K562 (cell line): ENCODE results near the gene TXLNG. TPM values are rescaled to one million over a fixed set of nuclear protein-coding genes. Genes with fewer than 3 reads are reported as not detected.

Experiments used
- ATAC-seq: fragments of 200-7000 bp; cut with Tn5 transposase; 3 replicates; pipeline ENCODE4 v1.9.1; 2020; ENCODE audit warnings: moderate library complexity
- BruUV-seq: library from RNA; stranded (reverse); fragments of 400-500 nt; replicated peaks from 2 replicates; lab custom pipeline; 2021; lab: Mats Ljungman, UMichigan
- CTCF ChIA-PET: fragments of 300-600 bp; formaldehyde crosslinking; extraction: SDS; loops from one replicate; lab custom pipeline; 2021; ENCODE audit warnings: low intra/inter-chr PET ratio; lab: Yijun Ruan, JAX
- POLR2A ChIA-PET: fragments of 300-600, 350-650 bp; sonication (Branson Sonifier 250); formaldehyde crosslinking; extraction: SDS; loops from one replicate; lab custom pipeline; 2021; ENCODE audit warnings: antibody characterized with exemption, inconsistent platforms; lab: Yijun Ruan, JAX
- DNase-seq, 4 experiments: peaks; one replicate each; pipeline versions ENCODE4 v3.0.0 to v3.0.0-alpha.2; 2011 to 2018; ENCODE audit warnings: low spot score in 3 of 4, mixed read lengths in 3 of 4; ENCODE audit errors: extremely low read depth in 1 of 4
- FAIRE-seq: peaks from 2 replicates; lab custom pipeline; 2011; peaks lifted over from hg19 to GRCh38; lab: Jason Lieb, UNC
- H2AFZ ChIP-seq: 2 replicates; pipeline ENCODE4 v1.6.0; 2011; ENCODE audit warnings: low read depth, low read length, control low read depth, inconsistent platforms
- H3K27ac ChIP-seq: fragments of 200-600 bp; 3 replicates; pipeline ENCODE4 v1.8.0; 2011; ENCODE audit warnings: low read depth, mild to moderate bottlenecking, control low read depth, inconsistent platforms, low read length, moderate library complexity, mixed read lengths; ENCODE audit errors: extremely low read depth
- H3K27me3 ChIP-seq, 2 experiments: fragments of 300-600 bp in 1 of 2; 2 replicates in 1 of 2; 3 replicates in 1 of 2; pipeline versions ENCODE4 v1.6.0 to v1.8.0; 2011; ENCODE audit warnings: inconsistent platforms in 2 of 2, low read length in 2 of 2, mild to moderate bottlenecking in 1 of 2, mixed read lengths in 1 of 2, moderate library complexity in 1 of 2; ENCODE audit not compliant: control insufficient read depth in 2 of 2, insufficient read depth in 2 of 2
- H3K36me3 ChIP-seq: fragments of 300-600 bp; 3 replicates; pipeline ENCODE4 v1.8.0; 2011; ENCODE audit warnings: mild to moderate bottlenecking, low read length, inconsistent platforms; ENCODE audit not compliant: control insufficient read depth, insufficient read depth
- H3K4me1 ChIP-seq, 2 experiments: fragments of 200-600 bp in 1 of 2; replicated peaks in 1 of 2; 2 replicates in 1 of 2; 3 replicates in 1 of 2; pipeline versions ENCODE4 v1.5.1 to v1.8.0; 2011; ENCODE audit warnings: inconsistent platforms in 2 of 2, low read length in 2 of 2, mild to moderate bottlenecking in 1 of 2, mixed read lengths in 1 of 2, moderate library complexity in 1 of 2; ENCODE audit not compliant: control insufficient read depth in 2 of 2, insufficient read depth in 2 of 2
- H3K4me2 ChIP-seq: 2 replicates; pipeline ENCODE4 v1.6.1; 2011; ENCODE audit warnings: low read length, control low read depth, inconsistent platforms, mixed read lengths; ENCODE audit not compliant: insufficient read depth
- H3K4me3 ChIP-seq: fragments of 200-600 bp; sonication (generic), shearing (Covaris generic); 2 replicates; pipeline ENCODE4 v1.5.1; 2016; ENCODE audit warnings: control low read depth, inconsistent platforms
- H3K79me2 ChIP-seq: fragments of 200-600 bp; 3 replicates; pipeline ENCODE4 v1.8.0; 2011; ENCODE audit warnings: low read length, inconsistent platforms; ENCODE audit not compliant: control insufficient read depth, insufficient read depth
- H3K9ac ChIP-seq, 2 experiments: 2 replicates each; pipeline versions ENCODE4 v1.6.0 to v1.6.1; 2011; ENCODE audit warnings: low read depth in 2 of 2, low read length in 2 of 2, control low read depth in 1 of 2, inconsistent platforms in 1 of 2, mild to moderate bottlenecking in 1 of 2, mixed read lengths in 1 of 2; ENCODE audit not compliant: insufficient read depth in 1 of 2
- H3K9me1 ChIP-seq: one replicate; pipeline ENCODE4 v1.6.0; 2011; ENCODE audit warnings: inconsistent platforms, mild to moderate bottlenecking, low read length, moderate library complexity; ENCODE audit not compliant: control insufficient read depth, insufficient read depth
- H3K9me3 ChIP-seq: replicated peaks from 2 replicates; pipeline ENCODE4 v1.5.1; 2011; ENCODE audit warnings: low read depth, low read length, inconsistent platforms; ENCODE audit not compliant: control insufficient read depth, insufficient read depth
- H4K20me1 ChIP-seq: replicated peaks from 2 replicates; pipeline ENCODE4 v1.6.1; 2011; ENCODE audit warnings: low read length, inconsistent platforms, mixed read lengths; ENCODE audit not compliant: control insufficient read depth, insufficient read depth
- MEIS2 ChIP-seq: fragments of 450-650 bp; IDR thresholded peaks from 2 replicates; pipeline ENCODE4 v1.6.1; 2014; ENCODE audit warnings: mild to moderate bottlenecking; ENCODE audit not compliant: partially characterized antibody
- NFE2 ChIP-seq: IDR thresholded peaks from 2 replicates; pipeline ENCODE4 v1.6.1; 2014; ENCODE audit warnings: antibody characterized with exemption, low read depth
- POU5F1 ChIP-seq: fragments of 150-350 bp; IDR thresholded peaks from 2 replicates; pipeline ENCODE4 v1.6.1; 2014; ENCODE audit warnings: borderline replicate concordance, low read length, low read depth, mild to moderate bottlenecking; ENCODE audit not compliant: partially characterized antibody
- PYGO2 ChIP-seq: fragments of 450-650 bp; IDR thresholded peaks from 2 replicates; pipeline ENCODE4 v1.6.1; 2016; ENCODE audit warnings: mild to moderate bottlenecking, missing genetic modification characterization, moderate library complexity, missing compliant biosample characterization
- TAF1 ChIP-seq: IDR thresholded peaks from 2 replicates; pipeline ENCODE4 v1.6.1; 2011; ENCODE audit warnings: mild to moderate bottlenecking, low read length, moderate library complexity; ENCODE audit not compliant: insufficient read depth, control insufficient read depth, severe bottlenecking; ENCODE audit errors: extremely low read depth
- TEAD2 ChIP-seq: fragments of 450-650 bp; IDR thresholded peaks from 2 replicates; pipeline ENCODE4 v1.6.1; 2016; ENCODE audit warnings: missing genetic modification characterization, control low read depth, missing compliant biosample characterization
- ZNF512 ChIP-seq: IDR thresholded peaks from 2 replicates; pipeline ENCODE4 v1.6.1; 2016; ENCODE audit warnings: missing genetic modification characterization, missing compliant biosample characterization
- ZNF586 ChIP-seq: fragments of 450-650 bp; formaldehyde crosslinking; conservative IDR thresholded peaks from 2 replicates; pipeline ENCODE4 v1.4.0; 2020; ENCODE audit warnings: mild to moderate bottlenecking, moderate library complexity
- WGBS: fragments of 100-300 bp; shearing (Covaris generic); methylation state at CpG from one replicate; pipeline ENCODE4 v1.1.6; 2016; ENCODE audit warnings: low coverage, mixed read lengths; ENCODE audit not compliant: insufficient coverage; ENCODE audit errors: missing lambda C conversion rate; 5-methylcytosine and 5-hydroxymethylcytosine counted together
- in situ Hi-C: fragments of 300-500 bp; cut with MboI; formaldehyde crosslinking; loops from 4 replicates; pipeline ENCODE4 v1.15.0; 2018; ENCODE audit warnings: inconsistent platforms, mixed read lengths
- intact Hi-C: fragments of 100-400 bp; cut with micrococcal nuclease; formaldehyde crosslinking; loops from 2 replicates; pipeline ENCODE4 v1.14.2; 2022
- polyA plus RNA-seq, 8 experiments: library from polyadenylated mRNA; depleted of rRNA in 4 of 8; stranded (reverse) in 5 of 8; unstranded in 3 of 8; fragments of >200 nt; fragmentation: Nextera tagmentation in 2 of 8; fragmentation: Illumina TruSeq in 1 of 8; extraction: Ambion mirVana in 2 of 8; extraction: Trizol in 1 of 8; gene quantifications; 2 replicates each; pipeline versions ENCODE4 v1.2.1 to v1.2.3, GENCODE V29; 2011 to 2014; ENCODE audit warnings: inconsistent platforms in 1 of 8, missing spikeins in 1 of 8
- total RNA-seq, 7 experiments: library from RNA; depleted of rRNA in 6 of 7; stranded (reverse); fragments of >200 nt in 6 of 7; fragmentation: Illumina TruSeq in 2 of 7; extraction: Trizol in 2 of 7; gene quantifications; 2 replicates each; pipeline versions ENCODE4 v1.2.1 to v1.2.3, GENCODE V29; 2011 to 2021; ENCODE audit warnings: low replicate concordance in 1 of 7

Gene TXLNG
- total and polyA plus RNA-seq, 9 of the 15 experiments (the other 6 are each of a cell fraction or from before 2014, with no cell fraction given) = 13.1 to 47.0 (median 31.6) TPM

DNA sequence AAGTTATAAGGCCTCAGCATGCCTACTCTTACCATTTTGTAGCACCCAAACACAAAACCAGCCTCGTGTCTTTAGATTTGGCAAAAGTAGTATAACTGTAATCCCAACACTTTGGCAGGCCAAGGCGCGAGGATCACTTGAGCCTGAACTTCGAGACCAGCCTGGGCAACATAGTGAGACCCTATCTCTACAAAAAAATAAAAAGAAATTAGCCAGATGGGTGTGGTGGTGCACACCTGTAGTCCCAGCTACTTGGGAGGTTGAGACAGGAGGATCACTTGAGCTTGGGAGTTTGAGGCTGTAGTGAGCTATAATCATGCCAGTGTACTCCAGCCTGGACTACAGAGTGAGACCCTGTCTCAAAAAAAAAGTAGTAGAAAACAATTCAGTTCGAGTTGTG lies 49.2 kb upstream of the TXLNG start:
- Histone ChIP-seq H3K27ac (no peak overlapping the region), H3K27me3 (no peaks in the 10 kb centered on the region), H3K9me1 (no peaks in the 10 kb centered on the region), H3K4me3 (no peak overlapping the region), H3K9ac (no peak overlapping the region), H4K20me1 (no peaks in the 10 kb centered on the region), H3K4me2 (no peak overlapping the region), H3K79me2 (peaks cover 8% of the 10 kb centered on the region; the same call in 2 of the 3 replicates), H3K9me3 (no peaks in the 10 kb centered on the region), H3K4me1 (no peaks in the 10 kb centered on the region; a peak in 3 of 5 replicates), H3K36me3 (peaks cover 55% of the 10 kb centered on the region; the same call in 2 of the 3 replicates), H2AFZ (no peak overlapping the region)
- TF ChIP-seq TAF1 = no peak
- TF ChIP-seq MEIS2 = no peak
- no peak for TF ChIP-seq POU5F1
- ChIA-PET POLR2A (interaction anchor here (1.0 kb wide), 1 partner anchor 15 kb away, joined by 3 read pairs; no protein-coding TSS in a partner anchor), CTCF (no interaction called here)
- no TSS peak for BruUV-seq
- no peak for ATAC-seq
- no peak for DNase-seq
- intact Hi-C loops (no loop called here), in situ Hi-C loops (no loop called here)
- FAIRE-seq = no peak
- WGBS = 91% methylated on average over 5 of the region's 5 CpGs

DNA sequence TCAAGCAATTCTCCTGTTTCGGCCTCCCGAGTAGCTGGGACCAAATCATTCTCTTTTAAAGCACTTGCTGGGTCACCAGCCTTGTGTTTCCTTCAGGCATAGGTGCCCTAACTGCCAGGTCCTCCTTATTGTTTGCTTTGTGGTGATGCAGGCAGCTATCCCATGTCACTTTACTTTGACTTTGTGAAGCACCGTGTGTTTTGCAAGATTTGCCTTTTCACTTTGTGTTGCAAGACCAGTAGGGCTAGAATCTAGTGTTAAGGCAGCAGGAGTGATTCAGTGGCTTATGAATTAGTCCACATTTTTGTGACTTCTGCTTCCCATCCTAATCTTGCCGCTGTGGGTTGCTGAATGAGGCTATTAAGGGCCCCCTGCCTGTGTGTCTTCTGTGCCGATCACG lies 46.7 kb upstream of the TXLNG start:
- Histone ChIP-seq H4K20me1 (no peaks in the 10 kb centered on the region), H3K79me2 (no peaks in the 10 kb centered on the region), H3K9me3 (no peaks in the 10 kb centered on the region), H3K9me1 (no peaks in the 10 kb centered on the region), H3K36me3 (peaks cover 71% of the 10 kb centered on the region; the same call in 2 of the 3 replicates), H3K4me3 (no peak overlapping the region), H3K4me1 (no peaks in the 10 kb centered on the region), H2AFZ (no peak overlapping the region), H3K27ac (no peak overlapping the region), H3K4me2 (no peak overlapping the region), H3K9ac (no peak overlapping the region), H3K27me3 (no peaks in the 10 kb centered on the region)
- intact Hi-C loops (no loop called here), in situ Hi-C loops (no loop called here)
- ATAC-seq (no peak), FAIRE-seq (no peak), DNase-seq (no peak)
- ChIA-PET CTCF (no interaction called here), POLR2A (interaction anchor here (0.6 to 1.2 kb wide), 2 partner anchors 20 to 130 kb away, joined by 3 read pairs; partner anchors contain the start of genes RBBP7 and SYAP1)
- no TSS peak for BruUV-seq
- 72% methylated on average over 6 of the region's 6 CpGs for WGBS
- TF ChIP-seq TEAD2 (tag) (no peak), PYGO2 (tag) (no peak), NFE2 (no peak), ZNF586 (CRISPR knock-in tag) (no peak), ZNF512 (tag) (no peak)
